Astrocyte (in vitro differentiated cells and primary cell): Measurements from ENCODE around the gene NKG7. TPM values are rescaled to one million over a fixed set of nuclear protein-coding genes. Genes with fewer than 3 reads are reported as not detected.

ENCODE experiments used
- DNase-seq: peaks from one replicate; pipeline ENCODE4 v3.0.0-alpha.2; 2010; ENCODE audit warnings: low read depth
- FAIRE-seq: peaks from 2 replicates; lab custom pipeline; 2011; peaks lifted over from hg19 to GRCh38; lab: Jason Lieb, UNC
- H2AFZ ChIP-seq: 2 replicates; pipeline ENCODE4 v1.6.0; 2012; ENCODE audit warnings: low read depth, low read length, inconsistent platforms
- H3K27ac ChIP-seq: 2 replicates; pipeline ENCODE4 v1.5.1; 2011; ENCODE audit warnings: low read depth, low read length, inconsistent platforms
- H3K27me3 ChIP-seq: 2 replicates; pipeline ENCODE4 v1.6.0; 2011; ENCODE audit warnings: low read length, inconsistent platforms; ENCODE audit not compliant: insufficient read depth
- H3K36me3 ChIP-seq: 2 replicates; pipeline ENCODE4 v1.5.1; 2011; ENCODE audit warnings: low read length, inconsistent platforms; ENCODE audit not compliant: insufficient read depth
- H3K4me1 ChIP-seq: 2 replicates; pipeline ENCODE4 v1.5.1; 2011; ENCODE audit warnings: low read length, inconsistent platforms; ENCODE audit not compliant: insufficient read depth
- H3K4me2 ChIP-seq: 2 replicates; pipeline ENCODE4 v1.6.0; 2012; ENCODE audit warnings: low read length, inconsistent platforms
- H3K4me3 ChIP-seq: 2 replicates; pipeline ENCODE4 v1.5.1; 2011; ENCODE audit warnings: low read depth, mild to moderate bottlenecking, low read length, inconsistent platforms; ENCODE audit not compliant: insufficient read depth
- H3K79me2 ChIP-seq: 2 replicates; pipeline ENCODE4 v1.6.0; 2012; ENCODE audit warnings: mild to moderate bottlenecking, low read length, inconsistent platforms; ENCODE audit not compliant: insufficient read depth
- H3K9ac ChIP-seq: 2 replicates; pipeline ENCODE4 v1.6.0; 2012; ENCODE audit warnings: mild to moderate bottlenecking, low read length, inconsistent platforms
- H3K9me3 ChIP-seq: 2 replicates; pipeline ENCODE4 v1.5.1; 2012; ENCODE audit warnings: low read depth, mild to moderate bottlenecking, low read length, inconsistent platforms; ENCODE audit not compliant: insufficient read depth
- H4K20me1 ChIP-seq: 2 replicates; pipeline ENCODE4 v1.6.0; 2012; ENCODE audit warnings: low read length, inconsistent platforms; ENCODE audit not compliant: insufficient read depth
- H3K27ac Mint-ChIP-seq: one replicate; pipeline ENCODE4 v1.8.0; 2021; ENCODE audit warnings: mild to moderate bottlenecking, mixed read lengths; ENCODE audit not compliant: unreplicated experiment
- H3K27me3 Mint-ChIP-seq: one replicate; pipeline ENCODE4 v1.8.0; 2021; ENCODE audit warnings: low read depth, mixed read lengths; ENCODE audit not compliant: unreplicated experiment
- H3K36me3 Mint-ChIP-seq: one replicate; pipeline ENCODE4 v1.8.0; 2021; ENCODE audit warnings: low read depth, mixed read lengths; ENCODE audit not compliant: unreplicated experiment
- H3K4me1 Mint-ChIP-seq: one replicate; pipeline ENCODE4 v1.8.0; 2021; ENCODE audit warnings: low read depth, mixed read lengths; ENCODE audit not compliant: unreplicated experiment
- H3K4me3 Mint-ChIP-seq: one replicate; pipeline ENCODE4 v1.8.0; 2021; ENCODE audit warnings: mild to moderate bottlenecking, moderate library complexity, mixed read lengths; ENCODE audit not compliant: unreplicated experiment
- H3K9me3 Mint-ChIP-seq: one replicate; pipeline ENCODE4 v1.8.0; 2021; ENCODE audit warnings: mild to moderate bottlenecking, mixed read lengths; ENCODE audit not compliant: unreplicated experiment
- EZH2 ChIP-seq: IDR thresholded peaks from 2 replicates; pipeline ENCODE4 v1.6.1; 2012; ENCODE audit warnings: mild to moderate bottlenecking, low read length, inconsistent platforms; ENCODE audit not compliant: insufficient read depth
- total RNA-seq: library from RNA; stranded (reverse); gene quantifications from 2 replicates; pipeline ENCODE4 v1.2.1, GENCODE V29; 2021
- TF ChIP-seq, protein P1 (sequence below): IDR thresholded peaks from 2 replicates; pipeline ENCODE4 v1.5.1; 2011; ENCODE audit warnings: low read depth, mild to moderate bottlenecking, inconsistent platforms, low read length, moderate library complexity; ENCODE audit not compliant: insufficient read depth

The NKG7 gene
- total RNA-seq, 1 donor from 2014 or later, result not detected

DNA sequence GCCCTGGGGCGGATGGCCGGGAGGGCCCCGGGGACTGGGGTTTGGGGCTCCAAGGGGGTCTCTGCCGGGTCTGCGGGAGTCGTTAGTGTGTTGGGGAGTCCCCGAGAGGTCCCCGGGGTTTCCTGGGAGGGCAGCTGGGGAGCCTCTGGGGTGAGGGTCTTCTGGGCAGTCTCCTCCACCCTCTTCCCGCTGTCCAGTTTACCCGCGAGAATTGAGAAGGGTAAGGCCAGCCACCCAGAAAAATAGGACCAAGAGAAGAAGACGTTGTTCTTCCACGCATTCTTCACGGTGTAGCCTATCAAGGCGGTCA lies 5.2 kb downstream of the NKG7 start:
- Histone ChIP-seq H3K9ac (peak overlapping the region; percentile 92), H3K4me2 (peak overlapping the region; percentile 98), H3K27me3 (no peaks in the 10 kb centered on the region), H3K79me2 (peaks cover 20% of the 10 kb centered on the region), H3K4me1 (peaks cover 30% of the 10 kb centered on the region), H4K20me1 (no peaks in the 10 kb centered on the region), H3K36me3 (no peaks in the 10 kb centered on the region), H3K4me3 (peak overlapping the region; percentile 73), H3K9me3 (no peaks in the 10 kb centered on the region), H2AFZ (peak overlapping the region; percentile 92), H3K27ac (peak overlapping the region; percentile 69)
- TF ChIP-seq, protein P1, sequence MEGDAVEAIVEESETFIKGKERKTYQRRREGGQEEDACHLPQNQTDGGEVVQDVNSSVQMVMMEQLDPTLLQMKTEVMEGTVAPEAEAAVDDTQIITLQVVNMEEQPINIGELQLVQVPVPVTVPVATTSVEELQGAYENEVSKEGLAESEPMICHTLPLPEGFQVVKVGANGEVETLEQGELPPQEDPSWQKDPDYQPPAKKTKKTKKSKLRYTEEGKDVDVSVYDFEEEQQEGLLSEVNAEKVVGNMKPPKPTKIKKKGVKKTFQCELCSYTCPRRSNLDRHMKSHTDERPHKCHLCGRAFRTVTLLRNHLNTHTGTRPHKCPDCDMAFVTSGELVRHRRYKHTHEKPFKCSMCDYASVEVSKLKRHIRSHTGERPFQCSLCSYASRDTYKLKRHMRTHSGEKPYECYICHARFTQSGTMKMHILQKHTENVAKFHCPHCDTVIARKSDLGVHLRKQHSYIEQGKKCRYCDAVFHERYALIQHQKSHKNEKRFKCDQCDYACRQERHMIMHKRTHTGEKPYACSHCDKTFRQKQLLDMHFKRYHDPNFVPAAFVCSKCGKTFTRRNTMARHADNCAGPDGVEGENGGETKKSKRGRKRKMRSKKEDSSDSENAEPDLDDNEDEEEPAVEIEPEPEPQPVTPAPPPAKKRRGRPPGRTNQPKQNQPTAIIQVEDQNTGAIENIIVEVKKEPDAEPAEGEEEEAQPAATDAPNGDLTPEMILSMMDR, result no peak
- TF ChIP-seq EZH2, result no peak
- peaks cover 2% of the 10 kb centered on the region for H3K36me3 Mint-ChIP-seq
- H3K27ac Mint-ChIP-seq, result peak overlapping the region; percentile 85
- DNase-seq, result no peak
- H3K4me1 Mint-ChIP-seq, result peaks cover 18% of the 10 kb centered on the region
- H3K9me3 Mint-ChIP-seq, result peaks cover 2% of the 10 kb centered on the region
- H3K27me3 Mint-ChIP-seq, result no peaks in the 10 kb centered on the region
- peak overlapping the region; percentile 91 for H3K4me3 Mint-ChIP-seq
- no peak for FAIRE-seq

DNA sequence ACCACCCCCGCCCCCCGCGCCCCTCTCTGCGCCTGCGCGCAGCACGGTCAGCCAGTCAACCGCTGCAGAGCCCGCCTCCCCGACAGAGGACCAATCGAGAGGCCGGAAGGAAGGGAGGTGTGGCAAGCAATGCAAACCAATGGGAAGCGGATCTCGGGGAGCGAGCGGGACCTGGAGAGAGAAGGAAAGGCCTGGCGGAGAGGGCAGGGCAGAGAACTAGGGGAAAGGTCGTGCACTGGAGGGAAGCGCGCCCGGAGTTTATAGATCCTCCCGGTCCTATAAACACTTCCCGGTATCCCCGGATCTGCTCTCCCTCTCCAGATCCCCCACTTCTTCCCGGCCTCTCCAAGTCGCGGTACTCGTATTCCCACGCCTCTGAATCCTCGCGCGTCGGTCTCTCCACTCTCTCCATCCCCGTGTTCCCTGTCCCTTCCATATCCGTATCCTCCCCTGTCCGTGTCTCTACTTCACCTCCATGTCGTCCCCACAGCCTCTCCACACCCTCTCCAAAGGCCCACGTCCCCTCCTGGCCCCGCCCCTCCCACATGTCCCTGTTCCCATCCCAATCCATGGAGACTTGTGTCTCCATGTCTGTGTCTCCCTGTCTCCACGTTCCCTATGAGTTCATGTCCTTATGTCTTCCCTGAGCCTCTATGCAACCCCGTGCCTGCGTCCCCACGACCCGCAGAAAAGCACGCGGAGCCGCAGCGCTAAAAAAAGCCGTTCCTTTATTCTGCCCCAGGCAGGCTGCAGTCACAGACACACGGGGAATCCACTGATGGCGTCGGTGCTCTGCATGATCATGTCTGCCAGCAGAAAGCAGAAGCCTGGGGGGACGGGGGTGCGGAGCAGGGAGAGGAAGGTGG lies 5.8 kb downstream of the NKG7 start:
- FAIRE-seq, result no peak
- Histone ChIP-seq H3K36me3 (no peaks in the 10 kb centered on the region), H3K27me3 (no peaks in the 10 kb centered on the region), H3K27ac (peak overlapping the region; percentile 69), H3K79me2 (peaks cover 20% of the 10 kb centered on the region), H3K4me1 (peaks cover 30% of the 10 kb centered on the region), H3K9ac (peak overlapping the region; percentile 92), H3K9me3 (no peaks in the 10 kb centered on the region), H3K4me2 (peak overlapping the region; percentile 98), H2AFZ (peak overlapping the region; percentile 92), H3K4me3 (peak overlapping the region; percentile 93), H4K20me1 (no peaks in the 10 kb centered on the region)
- Mint-ChIP-seq H3K4me1 (peaks cover 18% of the 10 kb centered on the region), H3K36me3 (peaks cover 2% of the 10 kb centered on the region), H3K27ac (peak overlapping the region; percentile 85), H3K4me3 (peak overlapping the region; percentile 91), H3K9me3 (peaks cover 2% of the 10 kb centered on the region), H3K27me3 (no peaks in the 10 kb centered on the region)
- TF ChIP-seq EZH2, result no peak
- TF ChIP-seq, protein P1, result no peak
- DNase-seq, result peak; percentile 91

DNA sequence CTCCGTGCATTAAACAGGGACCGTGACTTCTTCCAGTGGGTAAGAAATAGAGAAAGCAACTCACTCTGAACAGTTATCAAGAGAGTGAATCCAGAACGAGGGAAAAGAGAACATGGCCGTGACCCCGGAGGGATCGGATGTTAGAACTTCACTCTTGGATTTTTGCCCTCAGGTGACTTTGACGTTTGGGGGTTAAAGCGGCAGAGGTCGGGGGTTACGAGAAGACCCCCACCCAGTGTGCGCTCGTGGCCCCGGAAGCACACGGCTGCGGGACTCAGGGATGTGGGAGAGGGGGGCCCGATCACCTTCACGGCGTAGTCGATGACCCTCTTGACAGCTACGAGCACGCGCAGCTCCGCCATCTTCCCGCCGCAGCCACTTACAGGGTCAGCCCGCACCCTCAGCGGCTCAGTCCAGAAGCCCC lies 6.5 kb downstream of the NKG7 start, which contains the start of gene ETFB:
Gene ETFB (minus strand): TSS at position 424 of the 424 bp plus-strand sequence. CDS start 62 bp downstream, at position 362.
- no peaks in the 10 kb centered on the region for H3K27me3 ChIP-seq
- Mint-ChIP-seq H3K27me3 (no peaks in the 10 kb centered on the region), H3K36me3 (peaks cover 2% of the 10 kb centered on the region), H3K9me3 (peaks cover 2% of the 10 kb centered on the region), H3K27ac (peak within 1 kb of the TSS; percentile 89), H3K4me1 (peaks cover 18% of the 10 kb centered on the region), H3K4me3 (peak within 1 kb of the TSS; percentile 91)
- H3K4me3 ChIP-seq, result peak within 1 kb of the TSS; percentile 93
- no peak for FAIRE-seq
- H4K20me1 ChIP-seq, result no peaks in the 10 kb centered on the region
- H3K36me3 ChIP-seq, result no peaks in the 10 kb centered on the region
- no peaks in the 10 kb centered on the region for H3K9me3 ChIP-seq
- peak within 1 kb of the TSS; percentile 98 for H3K4me2 ChIP-seq
- H2AFZ ChIP-seq, result peak within 1 kb of the TSS; percentile 92
- TF ChIP-seq, protein P1, result no peak
- TF ChIP-seq EZH2, result no peak
- peaks cover 30% of the 10 kb centered on the region for H3K4me1 ChIP-seq
- DNase-seq, result no peak
- peaks cover 20% of the 10 kb centered on the region for H3K79me2 ChIP-seq
- peak within 1 kb of the TSS; percentile 92 for H3K9ac ChIP-seq
- peak within 1 kb of the TSS; percentile 82 for H3K27ac ChIP-seq
